H9 (cell line): Measurements from ENCODE around the gene ALG9. TPM values are rescaled to one million over a fixed set of nuclear protein-coding genes. Genes with fewer than 3 reads are reported as not detected.

ENCODE experiments used
- DNase-seq: peaks from one replicate; pipeline ENCODE4 v3.0.0-alpha.2; 2017
- H2AFZ ChIP-seq: one replicate; pipeline ENCODE4 v1.6.1; 2013; ENCODE audit warnings: mild to moderate bottlenecking, low read length, control low read depth, moderate library complexity
- H2AK5ac ChIP-seq: 2 replicates; pipeline ENCODE4 v1.6.1; 2013; ENCODE audit warnings: low read length, control low read depth, mixed read lengths; ENCODE audit not compliant: insufficient read length
- H2BK120ac ChIP-seq: one replicate; pipeline ENCODE4 v1.6.1; 2013; ENCODE audit warnings: low read depth, mild to moderate bottlenecking, low read length, control low read depth, inconsistent platforms; ENCODE audit not compliant: poor library complexity, severe bottlenecking
- H2BK12ac ChIP-seq: 2 replicates; pipeline ENCODE4 v1.6.1; 2013; ENCODE audit warnings: low read length, control low read depth, mixed read lengths, low read depth; ENCODE audit not compliant: insufficient read length
- H2BK15ac ChIP-seq: 2 replicates; pipeline ENCODE4 v1.6.1; 2013; ENCODE audit warnings: low read depth, low read length, control low read depth
- H2BK20ac ChIP-seq: one replicate; pipeline ENCODE4 v1.6.1; 2013; ENCODE audit warnings: low read depth, mild to moderate bottlenecking, low read length, control low read depth, inconsistent platforms; ENCODE audit not compliant: poor library complexity, severe bottlenecking
- H2BK5ac ChIP-seq: 2 replicates; pipeline ENCODE4 v1.6.1; 2013; ENCODE audit warnings: low read length, control low read depth, mixed read lengths; ENCODE audit not compliant: insufficient read length
- H3K14ac ChIP-seq: 2 replicates; pipeline ENCODE4 v1.6.1; 2013; ENCODE audit warnings: low read length, control low read depth; ENCODE audit not compliant: insufficient read depth
- H3K18ac ChIP-seq: 2 replicates; pipeline ENCODE4 v1.6.1; 2013; ENCODE audit warnings: low read depth, mild to moderate bottlenecking, mixed read lengths, low read length, control low read depth; ENCODE audit not compliant: insufficient read length
- H3K23ac ChIP-seq: 2 replicates; pipeline ENCODE4 v1.6.1; 2013; ENCODE audit warnings: low read length, control low read depth, mixed read lengths, low read depth; ENCODE audit not compliant: insufficient read length
- H3K23me2 ChIP-seq: 2 replicates; pipeline ENCODE4 v1.6.1; 2013; ENCODE audit warnings: low read depth, mild to moderate bottlenecking, mixed read lengths, low read length, control low read depth; ENCODE audit not compliant: insufficient read length, poor library complexity, severe bottlenecking
- H3K27ac ChIP-seq: 2 replicates; pipeline ENCODE4 v1.5.1; 2013; ENCODE audit warnings: low read length, control low read depth, mixed read lengths, low read depth; ENCODE audit not compliant: insufficient read length
- H3K27me3 ChIP-seq: 2 replicates; pipeline ENCODE4 v1.6.1; 2013; ENCODE audit warnings: low read length, control low read depth, inconsistent platforms; ENCODE audit not compliant: insufficient read depth
- H3K4ac ChIP-seq: 2 replicates; pipeline ENCODE4 v1.6.1; 2013; ENCODE audit warnings: low read depth, mild to moderate bottlenecking, control low read depth, inconsistent platforms, low read length, moderate library complexity
- H3K4me1 ChIP-seq: 2 replicates; pipeline ENCODE4 v1.6.1; 2013; ENCODE audit warnings: low read length, control low read depth, inconsistent platforms; ENCODE audit not compliant: insufficient read depth
- H3K4me2 ChIP-seq: 2 replicates; pipeline ENCODE4 v1.6.1; 2013; ENCODE audit warnings: low read length, control low read depth, mixed read lengths; ENCODE audit not compliant: insufficient read length, insufficient read depth
- H3K56ac ChIP-seq: 2 replicates; pipeline ENCODE4 v1.6.1; 2013; ENCODE audit warnings: low read depth, mild to moderate bottlenecking, mixed read lengths, low read length, control low read depth; ENCODE audit not compliant: insufficient read length
- H3K79me1 ChIP-seq: 2 replicates; pipeline ENCODE4 v1.6.1; 2013; ENCODE audit warnings: low read depth, mild to moderate bottlenecking, moderate library complexity, low read length, control low read depth, inconsistent platforms; ENCODE audit not compliant: insufficient read depth, poor library complexity, severe bottlenecking
- H3K79me2 ChIP-seq: 2 replicates; pipeline ENCODE4 v1.6.1; 2013; ENCODE audit warnings: low read length, control low read depth, inconsistent platforms; ENCODE audit not compliant: insufficient read depth
- H3K9ac ChIP-seq: 2 replicates; pipeline ENCODE4 v1.6.1; 2013; ENCODE audit warnings: low read length, control low read depth, mixed read lengths; ENCODE audit not compliant: insufficient read length; ENCODE audit errors: extremely low read depth
- H3K9me3 ChIP-seq: one replicate; pipeline ENCODE4 v1.6.1; 2013; ENCODE audit warnings: low read depth, low read length, inconsistent platforms; ENCODE audit not compliant: control insufficient read depth
- H3T11ph ChIP-seq: one replicate; pipeline ENCODE4 v1.6.1; 2013; ENCODE audit warnings: mild to moderate bottlenecking, low read length, control low read depth, inconsistent platforms
- H4K20me1 ChIP-seq: one replicate; pipeline ENCODE4 v1.6.1; 2013; ENCODE audit not compliant: control insufficient read depth, insufficient read length, insufficient read depth
- H4K5ac ChIP-seq: 2 replicates; pipeline ENCODE4 v1.6.1; 2013; ENCODE audit warnings: low read depth, mild to moderate bottlenecking, mixed read lengths, low read length, control low read depth; ENCODE audit not compliant: insufficient read length
- H4K8ac ChIP-seq: replicated peaks from 2 replicates; pipeline ENCODE4 v1.6.1; 2013; ENCODE audit warnings: low read length, control low read depth, mixed read lengths, low read depth; ENCODE audit not compliant: insufficient read length
- H4K91ac ChIP-seq: 2 replicates; pipeline ENCODE4 v1.6.1; 2013; ENCODE audit warnings: low read depth, mild to moderate bottlenecking, moderate library complexity, mixed read lengths, low read length, control low read depth; ENCODE audit not compliant: insufficient read length
- H3K27ac Mint-ChIP-seq, 3 experiments: 2 replicates in 2 of 3; 3 replicates in 1 of 3; pipeline ENCODE4 v1.8.0; 2020 to 2021; ENCODE audit warnings: mixed read lengths in 3 of 3, mild to moderate bottlenecking in 1 of 3, moderate library complexity in 1 of 3
- H3K27me3 Mint-ChIP-seq: 2 replicates; pipeline ENCODE4 v1.8.0; 2021; ENCODE audit warnings: low read depth, mild to moderate bottlenecking, moderate library complexity, mixed read lengths
- H3K36me3 Mint-ChIP-seq, 3 experiments: 2 replicates in 2 of 3; 3 replicates in 1 of 3; pipeline ENCODE4 v1.8.0; 2020 to 2021; ENCODE audit warnings: low read depth in 3 of 3, mixed read lengths in 3 of 3; ENCODE audit not compliant: insufficient read depth in 1 of 3
- H3K4me1 Mint-ChIP-seq, 2 experiments: 2 replicates each; pipeline ENCODE4 v1.8.0; 2020; ENCODE audit warnings: mixed read lengths in 2 of 2
- H3K4me3 Mint-ChIP-seq, 2 experiments: 2 replicates in 1 of 2; 3 replicates in 1 of 2; pipeline ENCODE4 v1.8.0; 2020 to 2021; ENCODE audit warnings: mild to moderate bottlenecking in 2 of 2, mixed read lengths in 2 of 2, moderate library complexity in 1 of 2
- H3K9me3 Mint-ChIP-seq, 2 experiments: 2 replicates in 1 of 2; 3 replicates in 1 of 2; pipeline ENCODE4 v1.8.0; 2020; ENCODE audit warnings: mild to moderate bottlenecking in 2 of 2, mixed read lengths in 2 of 2, moderate library complexity in 1 of 2
- CTCF ChIP-seq: fragments of 200-600 bp; sonication (generic); conservative IDR thresholded peaks from 3 replicates; pipeline ENCODE4 v1.8.0; 2021; ENCODE audit warnings: antibody characterized with exemption, mild to moderate bottlenecking
- WGBS: extraction: QIAGEN DNeasy Blood & Tissue Kit; methylation state at CpG from one replicate; pipeline ENCODE4 v1.1.7; 2013; ENCODE audit warnings: missing lambda C conversion rate, low lambda C conversion rate, mixed read lengths; ENCODE audit not compliant: insufficient read length; ENCODE audit errors: extremely low coverage; 5-methylcytosine and 5-hydroxymethylcytosine counted together
- total RNA-seq: library from RNA; stranded (reverse); gene quantifications from 2 replicates; pipeline ENCODE4 v1.2.1, GENCODE V29; 2021

ALG9 gene
- total RNA-seq, 1 experiment from 2014 or later, result 26.0 TPM

- no peak for TF ChIP-seq CTCF
- Mint-ChIP-seq H3K9me3 (no peaks in the 10 kb centered on the region), H3K36me3 (peaks cover 48 to 82% (median 67%) of the 10 kb centered on the region in 3 experiments), H3K27ac (no peak overlapping the region), H3K4me1 (no peaks in the 10 kb centered on the region), H3K4me3 (no peak overlapping the region), H3K27me3 (no peaks in the 10 kb centered on the region)
- Histone ChIP-seq H3K18ac (no peak overlapping the region), H2AFZ (no peak overlapping the region), H3K4me2 (no peak overlapping the region), H2AK5ac (no peak overlapping the region), H2BK12ac (no peak overlapping the region), H3K79me1 (no peaks in the 10 kb centered on the region), H3T11ph (no peak overlapping the region), H4K5ac (no peak overlapping the region), H3K27me3 (no peaks in the 10 kb centered on the region), H3K4ac (no peak overlapping the region), H3K9me3 (no peaks in the 10 kb centered on the region), H3K79me2 (no peaks in the 10 kb centered on the region), H4K91ac (no peak overlapping the region), H3K23ac (no peak overlapping the region), H2BK15ac (no peak overlapping the region), H2BK5ac (no peak overlapping the region), H3K4me1 (no peaks in the 10 kb centered on the region), H4K20me1 (no peaks in the 10 kb centered on the region), H3K9ac (no peak overlapping the region), H3K27ac (no peak overlapping the region), H2BK20ac (no peak overlapping the region), H2BK120ac (no peak overlapping the region), H4K8ac (no peak overlapping the region), H3K23me2 (no peaks in the 10 kb centered on the region), H3K56ac (no peak overlapping the region), H3K14ac (no peak overlapping the region)
- WGBS, result no CpG with 5 or more reads among the region's 7 CpGs
- DNase-seq, result no peak
Observed at GRCh38 chr11:111748035-111748804, 123.2 kb downstream of the ALG9 start.
